Esophagus muscularis mucosa (tissue), 4 donors: ENCODE measurements around the gene TERT.

Experiments
- EP300 ChIP-seq: sonication (generic); formaldehyde crosslinking; IDR thresholded peaks from one replicate; pipeline ENCODE4 v1.6.1; 2017; ENCODE audit warnings: antibody characterized with exemption
- POLR2A ChIP-seq: fragments of 450-650 bp; IDR thresholded peaks from one replicate; pipeline ENCODE4 v1.6.1; 2017; ENCODE audit warnings: antibody characterized with exemption, moderate library complexity, mild to moderate bottlenecking, low read depth
- POLR2AphosphoS5 ChIP-seq, 2 donors: sonication (generic); formaldehyde crosslinking; IDR thresholded peaks; one replicate each; pipeline ENCODE4 v1.6.1; 2017; ENCODE audit warnings: antibody characterized with exemption in 2 of 2
- TF ChIP-seq, protein P1 (sequence below), 3 experiments: fragments of 200-600 bp in 2 of 3; fragments of 450-650 bp in 1 of 3; sonication (generic) in 2 of 3; IDR thresholded peaks; one replicate each; pipeline ENCODE4 v1.5.1; 2017 to 2019; ENCODE audit warnings: antibody characterized with exemption in 3 of 3, mild to moderate bottlenecking in 2 of 3, moderate library complexity in 1 of 3

DNA sequence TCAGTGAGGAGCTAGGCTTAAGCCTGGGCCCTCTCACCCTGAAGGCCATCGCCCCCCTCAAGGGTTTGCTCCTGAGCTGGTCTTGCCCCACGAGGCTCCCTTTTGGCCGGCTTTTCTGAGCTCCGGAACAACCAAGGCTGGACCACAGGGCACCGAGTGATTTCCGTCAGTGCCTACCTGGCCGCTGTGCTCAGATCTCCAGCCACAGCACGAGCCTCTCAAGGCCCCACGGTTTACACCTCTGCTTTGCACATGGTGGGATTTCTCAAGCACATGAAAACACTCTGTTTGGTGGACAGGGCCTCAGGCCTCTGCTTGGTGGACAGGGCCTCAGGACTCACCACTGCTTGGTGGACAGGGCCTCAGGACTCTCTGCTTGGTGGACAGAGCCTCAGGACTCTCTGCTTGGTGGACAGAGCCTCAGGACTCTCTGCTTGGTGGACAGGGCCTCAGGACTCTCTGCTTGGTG, 34.3 kb upstream of the TERT start:
- TF ChIP-seq EP300 (no peak), POLR2AphosphoS5 (IDR thresholded peaks at IDR 0.05) (no peak), POLR2A (no peak)
- TF ChIP-seq, protein P1, sequence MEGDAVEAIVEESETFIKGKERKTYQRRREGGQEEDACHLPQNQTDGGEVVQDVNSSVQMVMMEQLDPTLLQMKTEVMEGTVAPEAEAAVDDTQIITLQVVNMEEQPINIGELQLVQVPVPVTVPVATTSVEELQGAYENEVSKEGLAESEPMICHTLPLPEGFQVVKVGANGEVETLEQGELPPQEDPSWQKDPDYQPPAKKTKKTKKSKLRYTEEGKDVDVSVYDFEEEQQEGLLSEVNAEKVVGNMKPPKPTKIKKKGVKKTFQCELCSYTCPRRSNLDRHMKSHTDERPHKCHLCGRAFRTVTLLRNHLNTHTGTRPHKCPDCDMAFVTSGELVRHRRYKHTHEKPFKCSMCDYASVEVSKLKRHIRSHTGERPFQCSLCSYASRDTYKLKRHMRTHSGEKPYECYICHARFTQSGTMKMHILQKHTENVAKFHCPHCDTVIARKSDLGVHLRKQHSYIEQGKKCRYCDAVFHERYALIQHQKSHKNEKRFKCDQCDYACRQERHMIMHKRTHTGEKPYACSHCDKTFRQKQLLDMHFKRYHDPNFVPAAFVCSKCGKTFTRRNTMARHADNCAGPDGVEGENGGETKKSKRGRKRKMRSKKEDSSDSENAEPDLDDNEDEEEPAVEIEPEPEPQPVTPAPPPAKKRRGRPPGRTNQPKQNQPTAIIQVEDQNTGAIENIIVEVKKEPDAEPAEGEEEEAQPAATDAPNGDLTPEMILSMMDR (IDR thresholded peaks at IDR 0.05) = no peak
